Activated naive CD8-positive, alpha-beta T cell (primary cell): ENCODE measurements around the gene MAS1L.

Source experiments
- H3K27ac Mint-ChIP-seq: one replicate; pipeline ENCODE4 v1.8.0; 2021; ENCODE audit warnings: mixed read lengths
- H3K27me3 Mint-ChIP-seq: one replicate; pipeline ENCODE4 v1.8.0; 2021; ENCODE audit warnings: mixed read lengths
- H3K36me3 Mint-ChIP-seq: one replicate; pipeline ENCODE4 v1.8.0; 2021; ENCODE audit warnings: mixed read lengths
- H3K4me1 Mint-ChIP-seq: one replicate; pipeline ENCODE4 v1.8.0; 2021; ENCODE audit warnings: low read depth, mixed read lengths
- H3K4me3 Mint-ChIP-seq: one replicate; pipeline ENCODE4 v1.8.0; 2021; ENCODE audit warnings: mild to moderate bottlenecking, mixed read lengths
- H3K9me3 Mint-ChIP-seq: one replicate; pipeline ENCODE4 v1.8.0; 2021; ENCODE audit warnings: low read depth, mixed read lengths

MAS1L gene, protein sequence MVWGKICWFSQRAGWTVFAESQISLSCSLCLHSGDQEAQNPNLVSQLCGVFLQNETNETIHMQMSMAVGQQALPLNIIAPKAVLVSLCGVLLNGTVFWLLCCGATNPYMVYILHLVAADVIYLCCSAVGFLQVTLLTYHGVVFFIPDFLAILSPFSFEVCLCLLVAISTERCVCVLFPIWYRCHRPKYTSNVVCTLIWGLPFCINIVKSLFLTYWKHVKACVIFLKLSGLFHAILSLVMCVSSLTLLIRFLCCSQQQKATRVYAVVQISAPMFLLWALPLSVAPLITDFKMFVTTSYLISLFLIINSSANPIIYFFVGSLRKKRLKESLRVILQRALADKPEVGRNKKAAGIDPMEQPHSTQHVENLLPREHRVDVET

DNA sequence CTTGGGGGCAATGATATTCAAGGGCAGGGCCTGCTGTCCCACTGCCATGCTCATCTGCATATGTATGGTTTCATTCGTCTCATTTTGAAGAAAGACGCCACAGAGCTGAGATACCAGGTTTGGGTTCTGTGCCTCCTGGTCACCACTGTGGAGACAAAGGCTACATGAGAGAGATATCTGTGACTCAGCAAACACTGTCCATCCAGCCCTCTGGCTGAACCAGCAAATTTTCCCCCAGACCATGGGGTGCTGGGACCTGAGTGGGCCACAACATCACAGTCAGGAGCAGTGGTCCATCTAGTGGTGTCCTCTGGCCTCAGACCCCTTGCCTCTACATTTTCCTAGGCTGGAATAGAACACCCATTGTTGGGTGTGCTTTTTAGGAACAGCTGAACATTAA lies at the start of gene MAS1L:
Gene MAS1L (minus strand): TSS at position 297 of the 400 bp plus-strand sequence. CDS start 54 bp downstream, at position 243.
- H3K9me3 Mint-ChIP-seq, result peaks cover 2% of the 10 kb centered on the region
- H3K36me3 Mint-ChIP-seq, result peaks cover under 1% of the 10 kb centered on the region
- H3K4me1 Mint-ChIP-seq, result no peaks in the 10 kb centered on the region
- no peak within 1 kb of the TSS for H3K4me3 Mint-ChIP-seq
- no peak within 1 kb of the TSS for H3K27ac Mint-ChIP-seq
- H3K27me3 Mint-ChIP-seq, result peaks cover 13% of the 10 kb centered on the region

- Mint-ChIP-seq H3K27me3 (peaks cover 5% of the 10 kb centered on the region), H3K27ac (no peak overlapping the region), H3K4me1 (no peaks in the 10 kb centered on the region), H3K36me3 (no peaks in the 10 kb centered on the region), H3K9me3 (no peaks in the 10 kb centered on the region), H3K4me3 (no peak overlapping the region)
Measured at GRCh38 chr6:29532320-29532951, 44.7 kb upstream of the MAS1L start.

GRCh38 chr6:29531668-29532067 lies 43.9 kb upstream of the MAS1L start:
- H3K4me3 Mint-ChIP-seq, result no peak overlapping the region

GRCh38 chr6:29530671-29531310 lies 43.0 kb upstream of the MAS1L start:
- H3K9me3 Mint-ChIP-seq, result no peaks in the 10 kb centered on the region
- H3K4me3 Mint-ChIP-seq, result no peak overlapping the region
- no peaks in the 10 kb centered on the region for H3K36me3 Mint-ChIP-seq
- H3K27ac Mint-ChIP-seq, result no peak overlapping the region
- H3K27me3 Mint-ChIP-seq, result peaks cover 10% of the 10 kb centered on the region
- H3K4me1 Mint-ChIP-seq, result no peaks in the 10 kb centered on the region

More at GRCh38 chr6:29531668-29532067, 43.9 kb upstream of the MAS1L start:
- no peak overlapping the region for H3K27ac Mint-ChIP-seq
- H3K36me3 Mint-ChIP-seq, result no peaks in the 10 kb centered on the region
- no peaks in the 10 kb centered on the region for H3K9me3 Mint-ChIP-seq
- H3K4me1 Mint-ChIP-seq, result no peaks in the 10 kb centered on the region
- peaks cover 8% of the 10 kb centered on the region for H3K27me3 Mint-ChIP-seq

DNA sequence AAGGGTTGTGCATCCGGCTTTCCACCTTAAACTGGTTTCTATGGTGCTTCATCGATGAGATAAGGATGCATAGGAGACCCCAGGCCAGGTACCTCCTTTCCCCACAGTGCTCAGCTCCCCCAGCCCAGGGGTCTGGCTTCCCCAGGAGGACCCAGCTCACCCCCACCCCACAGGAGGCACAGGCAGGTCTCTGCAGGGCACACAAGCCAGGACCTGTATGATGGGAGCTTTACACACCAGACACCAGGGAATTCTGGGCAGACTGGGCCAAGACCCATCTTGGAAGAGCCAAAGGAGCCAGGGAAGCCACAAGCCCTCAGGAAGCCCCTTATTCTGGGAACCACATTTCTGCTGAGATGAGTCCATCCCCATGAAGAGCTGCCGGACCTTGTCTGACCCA lies 42.2 kb upstream of the MAS1L start:
- H3K36me3 Mint-ChIP-seq, result no peaks in the 10 kb centered on the region
- H3K27ac Mint-ChIP-seq, result no peak overlapping the region
- no peaks in the 10 kb centered on the region for H3K9me3 Mint-ChIP-seq
- no peak overlapping the region for H3K4me3 Mint-ChIP-seq
- peaks cover 15% of the 10 kb centered on the region for H3K27me3 Mint-ChIP-seq
- no peaks in the 10 kb centered on the region for H3K4me1 Mint-ChIP-seq

GRCh38 chr6:29528988-29529560 lies 41.3 kb upstream of the MAS1L start:
- peaks cover 20% of the 10 kb centered on the region for H3K27me3 Mint-ChIP-seq
- H3K4me3 Mint-ChIP-seq, result no peak overlapping the region
- H3K27ac Mint-ChIP-seq, result no peak overlapping the region
- H3K36me3 Mint-ChIP-seq, result no peaks in the 10 kb centered on the region
- no peaks in the 10 kb centered on the region for H3K9me3 Mint-ChIP-seq
- H3K4me1 Mint-ChIP-seq, result no peaks in the 10 kb centered on the region

DNA sequence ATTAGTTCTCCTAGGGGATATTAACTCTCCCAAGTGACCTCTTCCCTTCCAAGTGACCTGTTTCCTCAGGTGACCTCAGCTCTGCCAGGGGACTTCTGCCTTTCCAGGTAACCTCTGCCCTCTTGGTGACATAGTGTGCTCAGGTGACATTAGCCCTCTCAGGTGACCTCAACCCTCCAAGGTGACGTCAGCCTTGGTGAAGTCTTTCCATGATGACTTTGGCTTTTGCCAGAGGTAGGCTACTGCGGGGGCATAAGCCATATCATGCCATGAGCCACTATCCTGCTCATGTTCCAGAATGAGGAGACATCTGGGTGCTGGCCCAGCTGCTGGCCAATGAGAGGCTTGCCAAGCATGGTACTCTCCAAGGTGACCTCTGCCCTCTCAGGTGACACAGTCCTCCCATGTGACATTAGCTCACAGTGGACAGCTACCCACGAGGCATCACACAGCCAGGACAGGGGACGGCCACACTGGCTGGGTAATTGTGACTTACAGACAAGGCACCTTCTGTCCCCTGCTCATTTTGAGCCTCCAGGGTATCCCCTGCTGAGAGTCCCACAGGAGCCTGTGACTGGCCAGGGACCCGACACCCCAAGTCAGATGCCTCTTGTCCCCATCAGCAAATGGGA lies 40.7 kb upstream of the MAS1L start:
- Mint-ChIP-seq H3K9me3 (no peaks in the 10 kb centered on the region), H3K4me3 (no peak overlapping the region), H3K27ac (no peak overlapping the region), H3K27me3 (peaks cover 20% of the 10 kb centered on the region), H3K4me1 (no peaks in the 10 kb centered on the region), H3K36me3 (no peaks in the 10 kb centered on the region)

DNA sequence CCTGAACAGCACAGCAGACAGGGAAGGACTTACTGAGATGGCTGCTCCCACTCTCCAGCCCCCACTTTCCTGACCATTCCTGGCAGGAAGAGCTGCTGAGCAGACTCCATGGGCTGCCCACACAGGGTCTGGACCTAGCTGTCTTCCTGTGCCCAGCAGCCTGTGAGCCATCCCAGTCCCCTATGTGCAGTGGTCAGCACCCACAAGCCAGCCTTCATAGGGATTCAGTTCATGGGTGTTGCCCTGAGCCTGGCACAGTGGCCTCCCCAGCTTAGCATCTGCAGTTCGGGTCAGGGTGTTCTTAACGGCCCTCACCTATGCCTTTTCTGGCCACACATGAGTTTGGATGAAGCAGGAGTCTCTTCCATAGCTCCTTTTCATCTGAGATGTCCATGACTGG lies 39.8 kb upstream of the MAS1L start:
- Mint-ChIP-seq H3K27me3 (peaks cover 21% of the 10 kb centered on the region), H3K27ac (no peak overlapping the region), H3K36me3 (no peaks in the 10 kb centered on the region), H3K4me1 (no peaks in the 10 kb centered on the region), H3K9me3 (no peaks in the 10 kb centered on the region), H3K4me3 (no peak overlapping the region)

- Mint-ChIP-seq H3K27me3 (peaks cover 21% of the 10 kb centered on the region), H3K27ac (no peak overlapping the region), H3K9me3 (no peaks in the 10 kb centered on the region), H3K36me3 (no peaks in the 10 kb centered on the region), H3K4me3 (no peak overlapping the region), H3K4me1 (no peaks in the 10 kb centered on the region)
Measured at GRCh38 chr6:29527126-29527525, 39.4 kb upstream of the MAS1L start.

DNA sequence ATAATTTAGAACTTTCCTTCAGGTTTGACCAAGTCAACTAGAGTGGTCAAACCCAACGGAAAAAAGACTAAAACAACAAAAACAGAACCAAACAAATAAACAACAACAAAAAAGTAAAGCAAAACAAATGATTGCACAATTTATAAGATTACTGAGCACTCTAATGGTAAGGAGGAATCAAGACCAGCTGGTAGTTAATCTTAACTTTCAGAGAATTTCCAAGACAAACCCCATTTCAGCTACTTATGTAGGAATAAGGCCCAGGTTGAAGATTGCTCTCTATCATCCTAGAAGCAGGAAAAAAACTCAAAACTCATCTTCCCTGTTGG lies 37.5 kb upstream of the MAS1L start:
- Mint-ChIP-seq H3K36me3 (no peaks in the 10 kb centered on the region), H3K4me1 (no peaks in the 10 kb centered on the region), H3K27ac (no peak overlapping the region), H3K27me3 (peaks cover 22% of the 10 kb centered on the region), H3K4me3 (no peak overlapping the region), H3K9me3 (no peaks in the 10 kb centered on the region)

DNA sequence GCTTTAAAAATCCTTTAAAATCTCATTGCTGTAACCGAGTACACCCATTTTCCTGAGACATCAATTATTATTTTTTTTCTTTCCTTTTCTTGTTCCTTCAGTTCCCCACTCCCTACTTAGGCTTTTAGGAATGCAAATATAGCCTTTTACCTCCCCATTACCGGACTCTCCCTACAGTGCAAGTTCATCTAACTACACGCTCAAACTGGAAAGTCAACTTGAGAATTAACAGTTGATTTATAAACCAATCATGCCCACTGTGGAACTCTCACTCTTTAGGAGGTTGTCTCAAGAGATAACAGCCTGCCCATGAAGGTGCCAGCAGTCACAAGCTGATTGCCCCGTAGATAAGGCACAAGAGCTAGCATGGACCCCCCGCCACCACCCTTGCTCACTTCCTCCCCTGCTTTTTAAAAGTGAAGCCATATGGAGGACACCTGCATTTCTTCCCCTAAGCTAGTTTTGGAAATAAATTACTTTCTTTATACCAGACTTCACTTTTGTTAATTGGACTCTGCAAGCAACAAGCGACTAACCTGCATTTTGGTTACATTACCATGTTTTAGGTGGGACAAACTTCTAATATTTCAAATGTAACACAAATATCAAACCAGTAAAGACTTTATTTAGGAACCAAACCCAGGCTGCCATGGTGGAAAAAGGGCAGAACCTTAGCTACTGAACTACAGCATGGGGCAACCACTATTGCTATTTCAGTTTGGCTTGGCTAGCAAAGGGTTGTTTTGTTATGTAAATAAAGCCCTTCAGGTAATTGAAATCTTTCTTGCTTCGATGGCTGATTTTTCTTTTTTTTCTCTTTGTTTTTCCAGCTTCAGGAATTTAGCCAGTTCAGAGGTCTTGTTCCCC lies 36.9 kb upstream of the MAS1L start:
- H3K4me1 Mint-ChIP-seq, result no peaks in the 10 kb centered on the region
- H3K36me3 Mint-ChIP-seq, result no peaks in the 10 kb centered on the region
- H3K9me3 Mint-ChIP-seq, result no peaks in the 10 kb centered on the region
- no peak overlapping the region for H3K27ac Mint-ChIP-seq
- no peak overlapping the region for H3K4me3 Mint-ChIP-seq
- peaks cover 24% of the 10 kb centered on the region for H3K27me3 Mint-ChIP-seq

DNA sequence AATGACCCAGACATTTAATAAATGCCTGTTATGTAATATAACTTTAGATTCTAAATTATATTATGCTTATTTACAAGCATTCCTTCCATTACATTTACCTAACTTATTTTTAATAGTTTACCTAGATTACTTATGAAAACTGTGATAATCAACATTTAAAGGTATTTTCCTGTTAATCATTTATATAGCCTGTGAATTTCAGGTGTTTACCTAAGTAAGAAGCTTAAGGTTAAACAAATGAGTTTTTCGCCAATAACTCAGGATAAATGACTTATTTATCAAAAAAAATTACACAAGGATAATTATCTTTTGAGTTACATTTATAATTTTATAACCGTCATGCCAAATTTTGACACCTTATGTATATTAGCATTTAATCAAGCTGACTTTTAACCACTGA lies 36.3 kb upstream of the MAS1L start:
- Mint-ChIP-seq H3K36me3 (no peaks in the 10 kb centered on the region), H3K4me1 (no peaks in the 10 kb centered on the region), H3K9me3 (no peaks in the 10 kb centered on the region), H3K4me3 (no peak overlapping the region), H3K27me3 (peaks cover 24% of the 10 kb centered on the region), H3K27ac (no peak overlapping the region)

GRCh38 chr6:29522227-29522626 lies 34.5 kb upstream of the MAS1L start:
- H3K4me1 Mint-ChIP-seq, result no peaks in the 10 kb centered on the region
- H3K27me3 Mint-ChIP-seq, result peaks cover 19% of the 10 kb centered on the region
- no peaks in the 10 kb centered on the region for H3K9me3 Mint-ChIP-seq
- H3K27ac Mint-ChIP-seq, result no peak overlapping the region
- no peaks in the 10 kb centered on the region for H3K36me3 Mint-ChIP-seq
- no peak overlapping the region for H3K4me3 Mint-ChIP-seq

DNA sequence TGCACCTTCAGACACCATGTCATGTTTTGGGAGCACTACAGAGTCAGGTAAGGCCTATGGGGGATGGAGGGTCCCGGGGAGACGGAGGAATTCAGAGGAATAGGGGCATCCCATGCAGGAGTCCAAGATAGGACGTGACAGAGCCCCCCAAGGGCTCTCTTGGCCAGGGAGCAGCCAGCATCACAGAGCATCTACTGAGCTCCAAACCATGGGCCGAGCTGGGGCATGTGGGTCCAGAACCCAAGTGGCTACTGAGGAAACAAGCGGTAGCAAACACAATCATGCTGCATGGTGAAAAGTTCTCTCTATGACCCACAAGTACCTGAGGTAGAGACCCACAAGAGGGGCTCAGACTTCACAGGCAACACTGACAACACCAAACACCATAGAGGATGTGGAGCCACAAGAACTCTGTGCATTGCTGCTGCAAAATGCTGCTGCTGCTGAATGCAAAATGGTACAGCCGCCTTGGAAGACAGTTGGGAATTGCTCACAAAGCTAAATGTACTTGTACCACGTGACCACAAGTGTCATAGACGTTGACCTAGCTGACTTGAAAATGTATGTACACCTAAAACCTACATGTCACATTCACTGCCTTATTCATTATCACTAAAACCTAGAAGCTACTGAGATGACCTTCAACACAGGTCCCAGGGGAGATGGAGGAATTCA lies 33.4 kb upstream of the MAS1L start:
- peaks cover 16% of the 10 kb centered on the region for H3K27me3 Mint-ChIP-seq
- no peak overlapping the region for H3K4me3 Mint-ChIP-seq
- no peaks in the 10 kb centered on the region for H3K9me3 Mint-ChIP-seq
- H3K4me1 Mint-ChIP-seq, result peaks cover 3% of the 10 kb centered on the region
- H3K36me3 Mint-ChIP-seq, result no peaks in the 10 kb centered on the region
- H3K27ac Mint-ChIP-seq, result no peak overlapping the region
